ENCODE measurements around the gene PRTFDC1.

PRTFDC1 gene

DNA sequence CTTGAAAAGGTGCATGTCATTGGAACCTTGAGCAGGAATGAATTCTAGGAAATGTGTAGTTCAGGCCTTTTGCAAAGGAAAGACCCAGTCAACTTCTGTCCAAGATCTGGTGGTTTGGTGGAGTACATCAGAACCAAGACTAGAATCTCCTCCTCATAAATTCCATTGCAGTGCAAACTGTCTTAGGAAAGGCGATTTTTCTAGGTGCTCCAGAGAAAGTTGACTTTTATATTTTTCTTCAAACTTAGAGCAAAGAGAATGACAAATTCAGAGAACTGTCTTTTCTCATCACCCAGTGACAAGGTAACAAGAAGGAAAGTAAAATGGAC, 50.0 kb downstream of the PRTFDC1 start:
- no peak for DNase-seq (ENCODE audit: low read depth)

DNA sequence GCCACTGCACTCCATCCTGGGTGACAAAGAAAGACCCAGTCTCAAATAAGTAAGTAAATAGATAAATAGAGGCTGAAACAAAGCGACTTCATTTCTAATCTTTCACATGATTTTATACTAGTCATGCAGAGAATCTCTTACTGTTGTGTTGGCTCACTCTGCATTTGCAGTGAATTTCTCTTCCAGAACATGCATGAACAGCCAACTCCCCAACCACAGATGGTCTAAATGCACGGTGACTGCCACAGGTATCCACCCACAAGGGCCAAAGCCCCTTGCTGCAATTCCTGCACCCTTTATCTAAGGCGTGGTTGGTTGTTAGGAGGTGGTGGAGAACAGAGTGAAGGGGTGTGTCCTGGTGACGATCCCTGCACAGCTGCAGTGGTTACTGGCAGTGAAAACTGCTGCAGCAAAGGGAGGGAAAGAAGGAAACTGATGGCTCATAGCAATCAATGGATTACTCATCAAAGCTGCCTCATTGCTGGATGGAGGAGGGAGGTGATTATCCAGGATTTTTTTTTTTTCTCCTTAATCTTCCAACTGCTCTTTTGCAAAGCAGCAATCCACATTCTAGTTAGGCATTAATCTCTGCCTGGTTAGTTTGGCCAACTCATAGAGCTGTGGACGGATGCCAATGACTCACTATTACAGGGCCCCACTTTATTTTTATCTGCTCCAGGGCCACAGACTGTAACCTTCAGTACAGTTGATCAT, 50.6 kb downstream of the PRTFDC1 start:
- DNase-seq (ENCODE audit: low read depth): no peak

DNA sequence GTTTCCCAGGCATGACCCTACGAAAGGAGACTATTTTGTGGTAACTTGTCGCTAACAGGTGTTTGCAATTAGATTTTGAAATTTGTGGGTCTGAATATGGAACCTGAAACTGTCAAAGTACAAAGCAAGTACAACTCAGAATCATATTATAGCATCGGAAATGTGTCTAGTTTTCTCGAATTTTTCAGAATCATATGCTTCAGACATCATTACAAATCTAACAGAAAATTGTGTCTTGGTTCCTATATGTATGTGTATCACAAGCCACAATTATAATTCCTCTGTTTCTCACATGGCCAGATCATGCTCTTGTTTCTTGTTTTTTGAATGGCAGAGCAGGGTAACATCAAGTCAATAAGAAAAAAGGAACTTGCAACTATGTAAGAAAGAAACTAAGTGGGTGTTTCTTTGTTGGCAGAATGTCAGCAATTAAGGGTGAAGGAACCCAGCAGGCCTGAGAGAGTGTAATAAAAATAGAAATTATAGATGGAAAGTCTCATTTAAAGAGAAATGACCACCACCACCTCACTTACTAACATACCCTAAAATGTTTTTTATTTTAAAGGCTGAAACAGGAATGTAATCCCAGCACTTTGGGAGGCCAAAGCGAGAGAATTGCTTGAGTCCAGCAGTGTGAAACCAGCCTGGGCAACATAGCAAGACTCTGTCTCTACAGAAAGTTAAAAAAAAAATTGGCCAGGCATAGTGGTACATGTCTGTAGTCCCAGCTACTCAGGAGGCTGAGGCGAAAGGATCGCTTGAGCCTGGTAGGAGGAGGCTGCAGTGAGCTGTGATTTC, 51.3 kb downstream of the PRTFDC1 start:
- no peak for DNase-seq (ENCODE audit: low read depth)

DNA sequence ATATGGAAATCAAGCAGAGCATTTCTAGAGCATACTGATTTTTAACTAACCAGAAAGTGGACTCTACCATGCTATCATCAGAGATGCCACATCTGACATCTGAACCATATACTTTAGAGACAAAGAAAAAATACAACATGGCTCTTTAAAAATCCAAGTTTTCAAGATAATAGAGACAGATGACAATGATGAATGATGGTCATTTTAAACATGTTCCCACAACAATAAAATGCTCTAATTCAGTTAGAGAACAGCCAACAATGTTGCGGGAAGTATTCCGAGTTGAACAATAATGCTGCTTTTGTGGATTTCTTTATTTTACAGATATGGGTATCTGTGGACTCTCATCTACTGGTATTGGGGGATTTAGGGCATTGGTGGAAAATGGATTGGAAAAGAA, 52.8 kb downstream of the PRTFDC1 start:
- no peak for DNase-seq (ENCODE audit: low read depth)

DNA sequence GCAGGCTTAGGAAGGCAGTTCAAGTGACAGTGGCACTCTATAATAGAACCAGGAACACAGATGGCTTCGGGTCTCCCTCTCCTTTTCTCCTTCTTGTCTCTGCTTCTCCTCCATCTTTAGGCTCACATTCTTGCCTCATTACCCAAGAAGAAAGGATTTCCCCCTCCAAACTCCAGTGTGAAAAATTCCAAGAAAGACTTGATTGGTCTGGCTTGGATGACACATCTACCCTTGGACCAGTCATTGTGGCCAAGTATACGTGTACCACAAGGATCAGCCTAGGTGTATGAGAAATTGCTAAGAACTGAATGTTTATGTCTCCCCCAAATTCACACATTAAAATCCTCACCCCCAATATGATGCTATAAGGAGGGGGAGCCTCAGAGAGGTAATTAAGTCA, 53.9 kb downstream of the PRTFDC1 start:
- no peak for DNase-seq (ENCODE audit: low read depth)

DNA sequence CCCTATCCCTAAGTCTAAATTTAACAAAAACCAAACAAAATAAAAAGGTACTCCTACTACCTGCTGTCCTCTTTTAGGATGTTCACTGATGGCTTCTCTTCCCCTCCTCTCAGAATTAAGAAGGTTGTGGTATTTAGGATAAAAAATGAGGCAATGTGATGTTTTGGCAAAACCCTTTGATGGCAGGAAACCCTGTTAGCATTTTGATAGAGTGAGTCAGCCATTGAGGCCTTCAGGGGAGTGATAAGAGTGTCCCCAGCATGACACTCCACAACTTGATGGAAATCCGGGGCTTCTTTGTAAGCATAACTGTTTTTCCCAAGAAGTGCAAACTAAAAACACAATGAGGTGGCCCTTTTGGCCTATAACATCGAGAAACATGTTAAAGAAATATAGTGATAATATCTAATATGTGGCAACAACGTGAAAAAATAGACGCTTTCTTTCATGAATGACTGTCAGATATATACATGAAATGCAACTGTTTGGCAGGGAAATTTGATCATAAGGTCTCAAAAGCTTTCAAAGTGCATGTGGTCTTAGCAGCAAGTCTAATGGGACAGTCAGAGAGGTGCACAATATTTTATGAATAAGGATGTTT, 55.0 kb downstream of the PRTFDC1 start:
- no peak for DNase-seq (ENCODE audit: low read depth)

DNA sequence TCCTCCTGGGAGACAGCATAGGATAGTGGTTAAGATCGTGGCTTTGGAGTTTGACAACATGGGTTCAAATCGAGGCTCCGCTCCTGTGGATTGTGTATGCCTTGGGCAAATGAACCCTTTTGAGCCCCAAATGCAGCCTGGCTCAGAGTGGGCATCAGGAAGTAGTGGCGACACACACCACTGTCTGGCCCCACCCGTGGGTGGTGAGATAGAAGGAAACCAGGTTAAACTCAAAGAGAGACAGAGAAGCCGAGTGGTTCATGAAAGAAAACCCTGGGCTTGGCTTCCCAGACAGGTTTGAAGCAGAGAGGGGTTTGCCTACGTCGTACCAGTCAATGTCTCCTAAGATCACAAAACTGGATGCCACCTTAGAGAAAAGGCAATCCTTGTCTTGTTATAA, 57.7 kb downstream of the PRTFDC1 start:
- no peak for DNase-seq (ENCODE audit: low read depth)

DNA sequence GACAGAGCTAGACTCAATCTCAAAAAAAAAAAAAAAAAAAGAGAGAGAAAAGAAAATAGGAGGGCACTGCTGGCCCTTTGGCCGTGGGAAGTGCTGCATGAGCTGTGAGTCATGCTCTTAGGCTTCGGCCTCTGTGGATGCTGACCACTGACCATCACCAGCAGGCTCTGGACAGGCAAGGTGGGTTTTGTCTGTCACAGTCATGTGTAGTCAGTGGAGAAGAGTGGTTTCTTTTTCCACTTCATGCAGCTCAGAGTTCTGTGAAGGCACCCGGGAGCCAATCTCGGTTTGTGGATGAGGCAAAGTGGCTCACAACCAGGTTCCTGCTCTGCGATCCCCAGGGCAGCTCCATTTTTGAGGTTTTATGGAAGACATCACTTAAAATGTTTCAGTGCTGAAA, 58.1 kb downstream of the PRTFDC1 start:
- no peak for DNase-seq (ENCODE audit: low read depth)

DNA sequence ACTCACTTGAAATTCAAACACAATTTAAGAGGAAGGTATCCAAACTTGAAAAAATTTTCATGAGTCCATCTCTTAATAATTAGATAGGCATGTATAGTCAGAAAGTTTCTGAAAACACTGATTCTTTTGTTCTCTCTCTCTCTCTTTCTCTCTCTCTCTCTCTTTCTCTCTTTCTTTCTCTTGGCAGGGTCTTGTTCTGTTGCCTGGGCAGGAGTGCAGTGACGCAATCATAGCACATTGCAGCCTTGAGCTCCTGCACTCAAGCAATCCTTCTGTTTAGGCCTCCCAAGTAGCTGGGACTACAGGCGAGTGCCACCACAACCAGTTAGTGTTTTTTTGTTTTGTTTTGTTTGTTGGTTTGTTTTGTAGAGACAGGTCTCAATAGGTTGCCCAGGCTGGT, 59.3 kb downstream of the PRTFDC1 start:
- no peak for DNase-seq (ENCODE audit: low read depth)

DNA sequence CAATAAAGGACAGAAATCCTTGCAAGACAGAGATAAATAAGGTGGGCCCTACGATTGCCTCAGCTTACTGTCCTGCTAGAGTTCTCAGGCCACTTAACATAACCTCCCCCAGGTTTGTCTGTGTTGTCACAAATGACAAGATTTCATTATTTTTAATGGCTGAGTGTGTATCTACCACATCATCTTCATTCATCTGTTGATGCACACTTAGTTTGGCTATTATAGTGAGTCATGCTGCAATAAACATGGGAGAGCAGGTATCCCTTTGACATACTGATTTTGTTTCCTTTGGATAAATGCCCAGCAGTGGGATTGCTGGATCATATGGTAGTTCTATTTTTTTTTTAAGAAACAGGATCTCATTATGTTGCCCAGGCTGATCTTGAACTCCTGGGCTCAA, 60.6 kb downstream of the PRTFDC1 start:
- no peak for DNase-seq (ENCODE audit: low read depth)

DNA sequence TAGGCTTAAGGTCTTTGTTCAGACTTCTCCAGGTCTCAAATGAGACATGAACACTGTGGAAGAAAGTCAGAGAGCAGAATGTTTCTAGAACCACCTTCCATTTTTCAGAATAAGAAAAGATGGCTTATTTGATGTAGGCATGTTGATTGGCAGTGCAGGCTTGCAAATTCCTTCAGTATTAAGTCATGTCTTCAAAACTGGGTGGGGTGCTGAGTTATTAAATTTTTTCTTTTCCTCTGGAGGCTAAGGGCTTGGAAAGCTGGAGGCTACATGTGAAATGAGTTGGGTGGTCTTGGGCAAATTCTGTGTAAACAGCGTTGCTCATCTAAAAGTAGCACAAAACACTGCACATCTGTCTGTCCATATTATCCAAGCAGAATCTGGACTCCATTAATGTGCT, 62.8 kb downstream of the PRTFDC1 start:
- DNase-seq (ENCODE audit: low read depth): no peak

DNA sequence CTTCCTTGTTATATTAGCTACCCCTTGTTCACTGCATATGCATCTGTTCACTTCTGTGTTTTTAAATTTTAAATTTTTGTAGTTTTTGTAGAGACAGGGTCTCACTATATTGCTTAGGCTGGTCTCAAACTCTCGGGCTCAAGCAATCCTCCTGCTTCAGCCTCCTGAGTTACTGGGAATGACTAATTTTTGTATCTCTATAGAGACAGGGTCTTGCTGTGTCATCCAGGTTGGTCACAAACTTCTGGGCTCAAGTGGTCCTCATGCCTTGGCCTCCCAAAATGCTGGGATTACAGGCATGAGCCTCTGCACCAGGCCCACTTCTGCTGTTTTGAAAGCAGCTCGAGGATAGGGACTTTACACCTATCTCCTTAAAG, 64.6 kb downstream of the PRTFDC1 start:
- DNase-seq (ENCODE audit: low read depth): no peak

DNA sequence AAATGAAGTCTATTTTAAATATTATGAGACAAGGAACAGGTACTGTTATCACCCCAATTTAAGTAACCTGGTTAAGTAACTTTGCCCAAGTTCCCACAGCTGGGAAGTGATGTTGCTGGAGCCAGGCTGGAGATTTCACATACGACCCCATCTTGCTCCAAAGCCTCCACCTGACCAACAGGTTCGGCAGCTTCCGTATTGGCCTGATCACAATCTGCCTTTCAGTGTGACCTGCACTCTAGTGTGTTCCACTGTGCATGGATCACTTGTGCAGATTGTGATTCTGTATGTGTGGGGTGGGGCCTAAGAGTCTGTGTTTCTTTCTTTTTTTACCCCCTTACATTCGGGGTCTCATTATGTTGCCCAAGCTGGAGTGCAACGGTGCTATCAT, 66.1 kb downstream of the PRTFDC1 start:
- DNase-seq (ENCODE audit: low read depth): no peak

DNA sequence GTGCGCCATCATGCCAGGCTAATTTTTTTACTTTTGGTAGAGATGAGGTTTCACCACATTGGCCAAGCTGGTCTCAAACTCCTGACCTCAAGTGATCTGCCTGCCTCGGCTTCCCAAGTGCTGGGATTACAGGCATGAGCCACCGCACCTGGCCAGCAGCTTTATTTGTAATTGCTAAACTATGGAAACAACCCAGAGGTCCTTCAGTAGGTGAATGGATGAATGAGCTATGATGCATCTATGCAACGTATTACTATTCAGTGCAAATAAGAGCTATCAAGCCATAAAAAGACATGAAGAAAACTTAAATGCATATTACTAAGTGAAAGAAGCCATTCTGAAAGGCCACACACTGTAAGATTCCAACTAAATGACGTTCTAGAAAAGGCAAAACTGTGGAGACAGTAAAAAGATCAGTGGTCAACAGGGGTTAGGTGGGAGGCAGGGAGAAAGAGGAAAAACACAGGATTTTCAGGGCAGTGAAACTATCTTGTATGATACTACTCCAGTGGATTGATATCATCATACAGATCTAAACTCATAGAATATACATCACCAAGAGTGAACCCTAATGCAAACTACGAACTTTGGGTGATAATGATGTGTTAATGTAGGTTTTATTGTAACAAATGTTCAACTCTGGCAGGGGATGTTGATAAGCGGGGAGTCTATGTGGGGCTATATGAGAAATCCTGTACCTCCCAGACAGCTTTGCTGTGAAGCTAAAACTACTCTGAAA, 66.7 kb downstream of the PRTFDC1 start:
- no peak for DNase-seq (ENCODE audit: low read depth)

DNA sequence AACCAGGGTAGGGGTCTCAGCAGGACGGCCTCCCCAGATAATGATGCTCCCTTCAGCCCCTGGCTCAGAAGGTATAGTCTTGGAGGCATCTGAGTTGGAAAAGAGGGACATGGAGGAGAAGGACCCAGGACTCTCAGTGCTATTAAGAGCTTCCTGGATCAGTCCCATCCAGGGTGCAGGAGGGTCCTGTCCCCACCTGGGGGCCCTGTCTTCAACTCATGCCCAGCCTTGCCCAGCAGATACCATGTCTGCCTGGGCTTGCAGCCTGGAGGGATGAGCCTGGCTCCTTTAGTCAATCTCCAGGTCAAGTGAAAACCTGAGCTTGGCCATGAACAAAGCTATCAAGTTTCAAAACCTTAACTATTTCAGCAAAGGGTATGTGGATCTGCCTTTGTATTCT, 67.6 kb downstream of the PRTFDC1 start:
- DNase-seq (ENCODE audit: low read depth): no peak

DNA sequence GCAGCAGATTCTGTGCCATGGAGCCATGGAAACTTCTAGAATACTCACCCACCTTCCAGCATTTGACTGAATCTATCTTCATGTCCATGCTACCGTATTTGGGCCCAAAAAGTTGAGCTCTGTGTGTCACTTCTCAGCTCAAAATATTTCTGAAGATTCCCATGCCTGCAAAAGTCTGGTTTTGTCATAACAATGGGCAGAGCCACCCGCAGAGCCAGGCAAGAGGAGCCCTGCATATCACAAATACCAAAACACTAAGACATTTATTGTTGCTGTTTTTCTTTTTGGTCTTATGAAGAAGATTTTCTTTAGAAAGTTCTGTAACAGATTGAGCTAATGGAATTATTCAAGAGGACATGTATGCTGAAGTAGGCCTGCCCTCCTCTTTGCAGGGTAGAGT, 68.1 kb downstream of the PRTFDC1 start:
- no peak for DNase-seq (ENCODE audit: low read depth)

DNA sequence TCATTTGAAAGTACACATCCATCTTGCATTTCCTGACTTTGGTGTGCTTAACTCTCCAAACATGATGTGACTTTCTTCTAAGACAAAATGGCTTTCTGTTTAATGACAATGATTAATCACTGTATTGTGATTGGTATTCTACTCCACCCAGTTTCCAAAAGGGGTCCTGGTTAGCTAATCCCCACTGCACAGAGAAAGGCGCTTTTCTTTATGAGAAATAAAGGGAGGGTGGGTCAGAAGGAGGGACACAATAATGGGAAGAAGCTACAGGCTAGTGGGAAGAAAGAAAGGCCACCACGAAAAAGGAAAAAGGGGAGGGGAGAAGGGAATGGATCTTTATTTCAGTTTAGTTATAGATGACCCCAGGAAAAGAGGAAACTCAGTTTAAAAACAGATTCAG, 69.2 kb downstream of the PRTFDC1 start:
- DNase-seq (ENCODE audit: low read depth): no peak

DNA sequence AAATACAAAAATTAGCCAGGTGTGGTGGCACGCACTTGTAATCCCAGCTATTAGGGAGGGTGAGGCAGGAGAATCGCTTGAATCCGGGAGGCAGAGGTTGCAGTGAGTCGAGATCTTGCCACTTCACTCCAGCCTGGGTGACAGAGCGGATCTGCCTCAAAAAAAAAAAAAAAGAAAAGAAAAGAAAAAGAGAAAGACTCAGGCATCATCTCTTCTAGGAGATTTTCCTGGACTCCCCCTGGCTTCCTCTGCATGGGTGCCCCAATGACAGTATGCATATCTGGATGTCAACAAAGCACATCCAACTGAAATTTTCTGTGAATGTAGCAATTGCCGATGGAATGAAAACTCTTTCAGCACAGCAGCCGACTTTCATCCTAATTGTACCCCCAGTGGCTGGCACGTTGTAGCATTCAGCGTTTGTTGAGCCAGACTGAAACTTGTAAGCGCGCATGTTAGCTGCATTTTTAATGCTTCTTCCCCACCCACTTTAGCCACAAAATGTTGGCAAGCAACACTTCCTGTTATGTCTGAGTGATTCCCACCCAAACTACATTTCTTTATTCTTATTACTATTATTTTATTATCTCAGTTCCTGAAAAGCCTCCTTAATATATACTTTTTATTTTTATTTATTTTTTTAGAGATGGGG, 70.2 kb downstream of the PRTFDC1 start:
- DNase-seq (ENCODE audit: low read depth): no peak

DNA sequence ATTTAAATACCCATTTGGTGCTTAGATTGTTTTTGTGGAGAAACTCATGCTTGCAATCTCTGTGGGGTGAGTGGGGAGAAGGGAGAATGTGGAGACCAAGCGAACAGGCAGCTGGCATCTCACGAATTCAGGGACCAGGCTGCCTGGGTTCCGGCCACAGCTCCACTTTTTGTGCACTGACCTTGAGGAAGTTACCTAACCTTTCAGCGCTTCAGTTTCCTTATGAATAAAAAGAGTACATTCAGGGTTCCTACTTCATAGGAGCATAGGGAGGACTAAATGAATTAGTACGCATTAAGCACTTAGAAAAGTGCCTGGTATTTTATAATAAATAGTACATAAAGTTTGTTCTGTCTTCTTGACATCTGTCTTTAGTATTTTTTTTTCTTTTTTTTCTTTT, 72.5 kb downstream of the PRTFDC1 start:
- no peak for DNase-seq (ENCODE audit: low read depth)

DNA sequence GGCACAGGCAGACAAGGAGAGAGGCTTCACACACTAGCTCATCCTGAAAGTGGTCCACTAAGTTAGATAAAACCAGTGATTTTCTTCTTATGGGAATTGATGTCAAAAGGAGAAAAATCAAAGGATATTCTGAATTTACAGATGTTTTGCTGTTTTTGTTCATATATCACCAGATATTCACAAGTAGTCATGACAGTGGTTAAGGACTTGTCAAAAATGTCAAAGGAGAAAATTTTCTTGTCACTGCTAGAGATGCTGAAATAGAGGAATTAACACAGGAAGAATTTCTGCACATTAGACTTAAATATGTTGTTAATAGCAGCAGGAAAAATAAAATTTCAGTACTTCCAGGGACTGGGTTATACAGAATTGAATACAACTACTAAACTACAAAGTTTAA, 78.3 kb downstream of the PRTFDC1 start:
- DNase-seq (ENCODE audit: low read depth): no peak

DNA sequence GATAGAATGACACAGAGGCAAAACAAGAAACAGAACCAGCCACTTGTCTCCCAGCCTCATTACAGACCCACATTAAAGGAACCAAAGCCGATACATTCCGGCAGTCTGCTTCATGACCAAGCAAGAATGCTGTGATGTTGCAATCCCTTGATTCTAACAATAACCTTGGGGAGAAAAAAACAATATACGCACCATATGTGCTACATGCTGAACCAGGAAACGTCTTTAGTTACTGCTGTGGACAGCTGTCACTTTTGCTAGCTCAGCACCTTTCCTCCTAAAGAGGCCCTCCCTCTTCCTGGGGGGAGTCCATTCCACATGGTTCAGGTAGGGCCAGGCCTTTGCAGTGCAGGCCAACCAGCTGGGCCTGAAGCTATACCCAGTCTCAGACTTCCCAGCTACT, 79.1 kb downstream of the PRTFDC1 start:
- DNase-seq (ENCODE audit: low read depth): no peak

DNA sequence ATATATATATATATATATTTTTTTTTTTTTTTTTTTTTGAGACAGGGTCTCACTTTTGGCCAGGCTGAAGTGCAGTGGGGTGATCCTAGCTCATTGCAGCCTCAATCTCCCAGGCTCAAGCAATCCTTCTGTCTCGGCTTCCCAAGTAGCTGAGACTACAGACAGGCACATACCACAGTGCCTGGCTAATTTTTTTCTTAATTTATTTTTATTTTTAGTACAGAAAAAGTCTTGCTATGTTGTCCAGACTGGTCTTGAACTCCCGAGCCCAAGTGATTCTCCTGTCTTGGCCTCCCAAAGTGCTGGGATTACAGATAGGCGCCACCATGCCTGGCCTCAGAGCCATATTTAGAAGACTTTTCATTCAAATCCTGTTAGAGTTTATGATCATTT, 79.6 kb downstream of the PRTFDC1 start:
- no peak for DNase-seq (ENCODE audit: low read depth)
